Skeletal muscle tissue (tissue), 4 donors: ENCODE data around the gene BRD3OS. TPM values are rescaled to one million over a fixed set of nuclear protein-coding genes. Genes with fewer than 3 reads are reported as not detected.

Experiments
- H3K27ac ChIP-seq: one replicate; pipeline ENCODE4 v1.7.0; 2013; ENCODE audit warnings: mild to moderate bottlenecking, low read depth, low read length, inconsistent platforms
- H3K27me3 ChIP-seq, 3 donors: one replicate each; pipeline ENCODE4 v1.7.0; 2013; ENCODE audit warnings: low read length in 3 of 3; ENCODE audit not compliant: control insufficient read depth in 3 of 3, insufficient read depth in 3 of 3
- H3K36me3 ChIP-seq, 3 donors: one replicate each; pipeline ENCODE4 v1.7.0; 2013; ENCODE audit warnings: low read length in 3 of 3; ENCODE audit not compliant: control insufficient read depth in 3 of 3, insufficient read depth in 3 of 3
- H3K4me1 ChIP-seq, 3 donors: one replicate each; pipeline ENCODE4 v1.7.0; 2013; ENCODE audit warnings: low read length in 3 of 3, mild to moderate bottlenecking in 3 of 3; ENCODE audit not compliant: control insufficient read depth in 3 of 3, insufficient read depth in 3 of 3
- H3K4me3 ChIP-seq, 3 donors: one replicate each; pipeline ENCODE4 v1.7.0; 2013; ENCODE audit warnings: low read length in 3 of 3
- H3K9ac ChIP-seq, 3 donors: one replicate each; pipeline ENCODE4 v1.7.0; 2013; ENCODE audit warnings: low read length in 3 of 3, mild to moderate bottlenecking in 3 of 3, moderate library complexity in 2 of 3, low read depth in 1 of 3
- H3K9me3 ChIP-seq, 3 donors: one replicate each; pipeline ENCODE4 v1.7.0; 2013; ENCODE audit warnings: low read length in 3 of 3; ENCODE audit not compliant: control insufficient read depth in 3 of 3
- total RNA-seq: library from RNA; depleted of rRNA; stranded (reverse); fragments of >200 nt; gene quantifications from one replicate; pipeline ENCODE4 v1.2.3, GENCODE V29; 2014
- donor health status: Osteomylitis.

Gene BRD3OS
- total RNA-seq, 1 donor from 2014 or later: 3.7 TPM

DNA sequence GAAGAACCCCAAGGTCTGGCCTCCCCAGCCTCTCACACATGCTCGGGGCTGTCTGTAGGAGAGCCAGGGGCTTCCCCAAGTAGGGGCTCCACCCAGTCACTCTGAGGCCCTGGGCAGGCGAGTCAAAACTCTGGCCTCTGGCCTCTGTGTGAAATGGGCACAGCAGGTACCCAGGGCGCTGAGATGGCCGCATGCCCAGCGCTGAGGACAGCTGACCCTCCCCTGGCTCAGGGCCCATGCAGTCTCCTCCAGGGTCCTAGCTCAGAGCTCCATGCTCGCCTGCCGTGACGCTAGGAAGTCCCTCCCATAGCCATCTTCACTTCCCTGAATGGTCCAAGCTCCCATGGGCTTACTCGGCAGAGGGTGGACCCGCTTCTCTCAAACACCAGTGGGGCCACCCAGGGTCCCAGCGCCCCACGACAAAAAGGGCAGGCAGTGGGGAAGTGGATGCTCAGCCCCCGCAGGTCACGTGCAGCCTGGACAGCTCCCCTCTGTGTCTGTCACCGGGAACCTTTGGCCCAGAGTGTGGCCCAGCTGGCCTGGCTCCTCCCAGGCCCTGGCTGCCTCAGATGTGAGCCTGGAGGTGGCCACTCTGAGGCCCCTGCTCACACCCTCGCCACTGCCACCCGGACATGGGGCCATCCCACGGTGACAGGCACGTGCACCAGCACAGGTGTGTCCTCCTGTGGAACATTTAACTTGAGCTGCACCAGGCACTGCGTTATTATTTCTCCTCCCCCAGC, 21.0 kb upstream of the BRD3OS start:
- Histone ChIP-seq H3K27me3 (peaks cover 9 to 52% (median 22%) of the 10 kb centered on the region in 3 donors), H3K9ac (no peak overlapping the region), H3K4me1 (no peaks in the 10 kb centered on the region), H3K9me3 (no peaks in the 10 kb centered on the region), H3K36me3 (no peaks in the 10 kb centered on the region), H3K27ac (no peak overlapping the region), H3K4me3 (no peak overlapping the region)

DNA sequence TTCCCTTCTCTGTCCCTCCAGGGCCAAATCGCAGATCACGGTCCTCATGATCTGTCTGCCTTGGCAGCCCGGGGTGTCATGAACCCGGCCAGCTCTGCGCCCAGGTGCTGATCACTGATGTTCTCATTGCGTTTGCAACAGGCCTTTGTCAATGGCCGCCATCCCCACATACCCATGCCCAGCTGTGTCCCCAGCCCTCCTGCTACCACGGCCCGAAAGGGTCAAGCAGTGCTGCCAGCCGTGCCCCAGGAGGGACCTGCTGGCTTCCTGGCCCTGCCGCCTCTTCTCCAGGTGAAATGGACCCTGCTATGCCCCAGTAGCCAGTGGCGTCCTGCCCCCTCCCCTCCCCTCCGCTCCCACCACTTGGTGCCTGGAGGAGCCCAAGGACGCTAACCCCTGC, 20.4 kb upstream of the BRD3OS start:
- peaks cover 0 to 1% (median 0%) of the 10 kb centered on the region in 3 donors for H3K4me1 ChIP-seq
- H3K9me3 ChIP-seq: no peaks in the 10 kb centered on the region
- H3K4me3 ChIP-seq: no peak overlapping the region
- no peaks in the 10 kb centered on the region for H3K36me3 ChIP-seq
- H3K27ac ChIP-seq: no peak overlapping the region
- H3K27me3 ChIP-seq: peaks cover 9 to 50% (median 24%) of the 10 kb centered on the region in 3 donors
- H3K9ac ChIP-seq: no peak overlapping the region

DNA sequence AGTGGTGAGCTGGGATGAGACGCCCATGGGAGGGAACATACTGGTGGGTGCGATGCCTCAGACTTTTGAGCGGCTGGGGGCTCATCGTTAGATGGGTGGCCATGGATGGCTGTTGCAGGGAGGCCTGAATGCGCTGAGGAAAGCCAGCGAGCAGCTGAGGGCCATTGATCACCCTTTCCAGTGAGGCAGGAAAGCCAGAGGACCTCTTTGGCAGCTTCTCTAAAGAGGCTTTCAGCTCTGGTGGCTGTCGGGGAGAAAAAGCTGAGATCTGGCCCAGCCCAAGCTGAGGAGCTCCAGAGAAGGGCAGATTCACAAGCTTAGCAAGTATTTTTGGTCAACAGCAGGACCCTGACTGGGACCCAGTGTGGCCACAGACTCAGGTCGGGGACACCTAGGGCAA, 19.9 kb upstream of the BRD3OS start:
- Histone ChIP-seq H3K27ac (no peak overlapping the region), H3K36me3 (no peaks in the 10 kb centered on the region), H3K4me3 (no peak overlapping the region), H3K9me3 (no peaks in the 10 kb centered on the region), H3K27me3 (peaks cover 9 to 52% (median 24%) of the 10 kb centered on the region in 3 donors), H3K4me1 (peaks cover 0 to 6% (median 2%) of the 10 kb centered on the region in 3 donors), H3K9ac (no peak overlapping the region)

DNA sequence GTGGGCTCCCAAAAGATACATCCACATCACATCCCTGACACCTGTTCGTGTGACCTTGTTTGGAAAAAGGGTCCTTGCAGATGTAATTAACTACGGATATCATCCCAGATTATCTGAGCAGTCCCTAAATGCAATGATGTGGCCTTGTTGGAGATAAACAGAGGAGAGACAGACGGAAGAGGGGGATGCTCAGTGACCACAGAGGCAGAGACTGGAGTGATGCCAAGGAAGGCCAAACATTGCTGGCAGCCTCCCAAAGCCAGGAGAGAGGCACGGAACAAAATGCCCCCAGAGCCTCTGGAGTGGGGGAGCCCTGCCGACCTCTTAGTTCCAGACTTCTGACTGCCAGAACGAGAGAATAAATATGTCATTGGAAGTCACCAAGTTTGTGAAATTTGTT, 18.1 kb upstream of the BRD3OS start:
- no peak overlapping the region for H3K9ac ChIP-seq
- peaks cover 9 to 53% (median 31%) of the 10 kb centered on the region in 3 donors for H3K27me3 ChIP-seq
- no peaks in the 10 kb centered on the region for H3K36me3 ChIP-seq
- peaks cover 0 to 11% (median 7%) of the 10 kb centered on the region in 3 donors for H3K4me1 ChIP-seq
- no peak overlapping the region for H3K4me3 ChIP-seq
- no peaks in the 10 kb centered on the region for H3K9me3 ChIP-seq
- H3K27ac ChIP-seq: no peak overlapping the region

DNA sequence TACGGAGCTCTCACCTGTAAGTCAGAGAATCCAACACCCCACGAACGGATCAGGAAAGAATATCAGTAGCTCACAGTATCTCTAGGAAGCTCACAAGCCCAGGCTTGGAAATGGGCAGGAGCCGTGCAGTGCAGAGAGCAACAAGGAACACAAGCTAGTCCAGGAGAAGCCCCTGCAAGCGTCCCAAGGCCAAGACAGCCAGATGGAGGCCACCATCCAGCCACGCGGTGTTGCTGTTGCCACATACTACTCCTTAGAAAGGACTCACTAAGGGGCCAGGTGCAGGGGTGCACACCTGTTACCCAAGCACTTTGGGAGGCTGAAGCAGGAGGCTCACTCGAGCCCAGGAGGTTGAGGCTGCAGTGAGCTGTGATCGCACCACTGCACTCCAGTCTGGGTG, 17.7 kb upstream of the BRD3OS start:
- no peak overlapping the region for H3K27ac ChIP-seq
- H3K9ac ChIP-seq: no peak overlapping the region
- H3K9me3 ChIP-seq: no peaks in the 10 kb centered on the region
- peaks cover 9 to 53% (median 31%) of the 10 kb centered on the region in 3 donors for H3K27me3 ChIP-seq
- H3K4me3 ChIP-seq: no peak overlapping the region
- H3K36me3 ChIP-seq: no peaks in the 10 kb centered on the region
- H3K4me1 ChIP-seq: peaks cover 0 to 11% (median 7%) of the 10 kb centered on the region in 3 donors

DNA sequence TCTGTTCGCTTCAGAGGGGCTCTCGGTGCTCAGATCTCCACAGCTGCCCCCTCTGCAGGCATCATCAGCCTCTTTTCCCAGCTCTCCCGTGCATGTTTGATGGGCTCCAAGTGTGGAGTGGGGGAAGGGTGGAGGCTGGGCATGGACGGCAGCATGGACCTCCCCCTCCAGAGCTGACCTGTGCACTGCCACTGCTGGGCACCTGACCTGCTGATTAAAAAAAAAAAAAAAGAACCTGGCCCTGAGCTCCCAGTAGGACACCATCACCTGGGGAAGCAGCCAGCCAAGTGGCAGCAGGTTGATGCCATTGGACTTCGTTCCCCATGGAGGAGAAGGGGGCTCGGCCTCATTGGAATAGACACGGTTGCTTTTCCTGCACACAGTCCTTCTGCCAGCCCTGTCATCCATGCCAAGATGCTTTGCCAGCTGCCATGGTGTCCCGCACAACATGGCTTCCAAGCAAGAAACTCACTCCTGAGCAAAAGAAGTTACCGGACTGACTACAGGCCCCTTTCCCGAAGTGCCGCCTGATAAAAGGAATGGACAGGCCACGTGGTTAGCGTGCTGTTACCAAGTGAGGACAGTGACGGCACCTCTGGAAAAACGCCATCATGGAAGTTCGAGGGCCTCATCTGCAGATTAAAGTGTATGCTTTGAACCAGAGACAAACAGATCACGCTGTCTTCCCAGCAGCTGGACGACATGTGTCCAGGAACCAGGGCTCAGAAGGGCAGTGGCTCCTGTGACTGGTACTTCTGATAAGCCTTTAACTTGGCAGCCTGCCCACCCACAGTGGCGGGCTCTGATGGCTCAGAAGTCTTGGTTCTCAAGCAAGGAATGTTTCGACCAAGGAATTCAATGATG, 14.7 kb upstream of the BRD3OS start:
- Histone ChIP-seq H3K9me3 (no peaks in the 10 kb centered on the region), H3K4me3 (peak overlapping the region in 1 of 3 donors; percentile 45), H3K4me1 (peaks cover 0 to 11% (median 7%) of the 10 kb centered on the region in 3 donors), H3K27me3 (peaks cover 3 to 30% (median 27%) of the 10 kb centered on the region in 3 donors), H3K27ac (no peak overlapping the region), H3K9ac (no peak overlapping the region), H3K36me3 (no peaks in the 10 kb centered on the region)

DNA sequence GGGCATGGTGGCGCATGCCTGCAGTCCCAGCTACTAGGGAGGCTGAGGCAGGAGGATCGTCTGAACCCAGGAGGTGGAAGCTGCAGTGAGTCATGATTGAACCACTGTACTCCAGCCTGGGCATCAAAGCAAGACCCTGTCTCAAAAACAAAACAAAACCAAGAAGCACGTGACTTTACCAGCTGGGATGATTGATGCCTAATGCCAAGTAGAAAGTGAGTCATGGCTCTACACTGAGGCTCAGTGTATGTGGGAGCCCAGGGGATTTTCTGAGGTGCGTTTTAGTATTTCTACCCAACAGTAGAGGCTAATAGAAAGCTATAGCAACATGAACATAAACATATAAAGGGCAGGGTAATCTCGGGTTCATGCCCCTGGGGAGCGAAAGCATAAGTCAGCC, 13.9 kb upstream of the BRD3OS start:
- peaks cover 3 to 30% (median 27%) of the 10 kb centered on the region in 3 donors for H3K27me3 ChIP-seq
- H3K4me3 ChIP-seq: no peak overlapping the region
- H3K4me1 ChIP-seq: peaks cover 0 to 11% (median 7%) of the 10 kb centered on the region in 3 donors
- H3K36me3 ChIP-seq: no peaks in the 10 kb centered on the region
- H3K9ac ChIP-seq: no peak overlapping the region
- no peaks in the 10 kb centered on the region for H3K9me3 ChIP-seq
- no peak overlapping the region for H3K27ac ChIP-seq

DNA sequence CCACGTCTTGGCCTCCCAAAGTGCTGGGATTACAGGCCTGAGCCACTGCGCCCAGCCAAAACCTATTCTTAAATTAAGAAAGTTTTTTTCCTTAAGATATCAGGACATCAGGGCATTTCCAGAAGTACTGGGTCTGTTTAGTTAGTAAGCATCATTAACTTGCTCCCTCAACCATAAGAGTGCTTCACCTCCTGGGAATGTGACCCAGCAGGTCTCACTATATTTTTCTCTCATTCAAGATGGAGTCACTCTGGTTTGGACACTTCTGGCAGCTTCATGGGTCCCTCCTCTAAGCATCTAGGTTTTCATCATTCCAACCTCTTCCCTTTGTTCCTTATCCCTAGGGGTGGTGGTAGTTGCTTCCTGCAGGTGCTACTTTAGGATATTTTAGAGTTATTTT, 10.3 kb upstream of the BRD3OS start:
- Histone ChIP-seq H3K4me1 (peaks cover 0 to 9% (median 7%) of the 10 kb centered on the region in 3 donors), H3K27ac (no peak overlapping the region), H3K9me3 (no peaks in the 10 kb centered on the region), H3K9ac (no peak overlapping the region), H3K36me3 (no peaks in the 10 kb centered on the region), H3K4me3 (no peak overlapping the region), H3K27me3 (peaks cover 0 to 10% (median 9%) of the 10 kb centered on the region in 3 donors)

DNA sequence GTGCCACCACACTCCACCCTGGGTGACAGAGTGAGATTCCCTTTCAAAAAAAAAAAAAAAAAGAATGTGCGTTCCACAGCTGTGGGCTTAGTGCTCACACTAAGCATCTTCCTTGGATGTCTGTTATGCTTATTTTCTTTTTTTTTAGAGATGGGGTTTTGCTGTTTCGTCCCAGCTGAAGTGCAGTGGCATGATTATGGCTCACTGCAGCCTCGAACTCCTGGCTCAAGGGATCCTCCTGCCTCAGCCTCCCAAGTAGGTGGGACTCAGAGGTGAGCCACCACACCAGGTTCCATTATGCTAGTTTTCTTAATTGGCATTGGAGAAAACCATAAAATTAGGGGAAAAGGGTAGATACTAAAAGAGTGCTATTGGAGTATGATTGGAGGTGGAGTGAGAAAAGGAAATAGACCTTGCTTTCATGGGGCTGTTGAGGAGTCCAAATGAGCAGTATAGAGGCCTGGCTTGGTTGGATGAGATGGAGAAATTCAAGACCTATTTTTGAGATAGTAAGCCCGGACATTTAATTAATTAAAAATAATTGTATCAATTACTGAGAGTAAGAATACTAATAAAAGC, 978 bp upstream of the BRD3OS start:
- Histone ChIP-seq H3K4me3 (peak overlapping the region in 2 of 3 donors; percentile 54 to 77), H3K27ac (no peak overlapping the region), H3K36me3 (peaks cover 4 to 8% (median 6%) of the 10 kb centered on the region in 3 donors), H3K27me3 (no peaks in the 10 kb centered on the region), H3K4me1 (peaks cover 7 to 17% (median 8%) of the 10 kb centered on the region in 3 donors), H3K9me3 (no peaks in the 10 kb centered on the region), H3K9ac (no peak overlapping the region)
